H9 (cell line): Measurements from ENCODE around the gene NPAS3. TPM values are rescaled to one million over a fixed set of nuclear protein-coding genes. Genes with fewer than 3 reads are reported as not detected.

Source experiments
- DNase-seq: peaks from one replicate; pipeline ENCODE4 v3.0.0-alpha.2; 2017
- H2AFZ ChIP-seq: one replicate; pipeline ENCODE4 v1.6.1; 2013; ENCODE audit warnings: mild to moderate bottlenecking, low read length, control low read depth, moderate library complexity
- H2AK5ac ChIP-seq: 2 replicates; pipeline ENCODE4 v1.6.1; 2013; ENCODE audit warnings: low read length, control low read depth, mixed read lengths; ENCODE audit not compliant: insufficient read length
- H2BK120ac ChIP-seq: one replicate; pipeline ENCODE4 v1.6.1; 2013; ENCODE audit warnings: low read depth, mild to moderate bottlenecking, low read length, control low read depth, inconsistent platforms; ENCODE audit not compliant: poor library complexity, severe bottlenecking
- H2BK12ac ChIP-seq: 2 replicates; pipeline ENCODE4 v1.6.1; 2013; ENCODE audit warnings: low read length, control low read depth, mixed read lengths, low read depth; ENCODE audit not compliant: insufficient read length
- H2BK15ac ChIP-seq: 2 replicates; pipeline ENCODE4 v1.6.1; 2013; ENCODE audit warnings: low read depth, low read length, control low read depth
- H2BK20ac ChIP-seq: one replicate; pipeline ENCODE4 v1.6.1; 2013; ENCODE audit warnings: low read depth, mild to moderate bottlenecking, low read length, control low read depth, inconsistent platforms; ENCODE audit not compliant: poor library complexity, severe bottlenecking
- H2BK5ac ChIP-seq: 2 replicates; pipeline ENCODE4 v1.6.1; 2013; ENCODE audit warnings: low read length, control low read depth, mixed read lengths; ENCODE audit not compliant: insufficient read length
- H3K14ac ChIP-seq: 2 replicates; pipeline ENCODE4 v1.6.1; 2013; ENCODE audit warnings: low read length, control low read depth; ENCODE audit not compliant: insufficient read depth
- H3K18ac ChIP-seq: 2 replicates; pipeline ENCODE4 v1.6.1; 2013; ENCODE audit warnings: low read depth, mild to moderate bottlenecking, mixed read lengths, low read length, control low read depth; ENCODE audit not compliant: insufficient read length
- H3K23ac ChIP-seq: 2 replicates; pipeline ENCODE4 v1.6.1; 2013; ENCODE audit warnings: low read length, control low read depth, mixed read lengths, low read depth; ENCODE audit not compliant: insufficient read length
- H3K23me2 ChIP-seq: 2 replicates; pipeline ENCODE4 v1.6.1; 2013; ENCODE audit warnings: low read depth, mild to moderate bottlenecking, mixed read lengths, low read length, control low read depth; ENCODE audit not compliant: insufficient read length, poor library complexity, severe bottlenecking
- H3K27ac ChIP-seq: 2 replicates; pipeline ENCODE4 v1.5.1; 2013; ENCODE audit warnings: low read length, control low read depth, mixed read lengths, low read depth; ENCODE audit not compliant: insufficient read length
- H3K27me3 ChIP-seq: 2 replicates; pipeline ENCODE4 v1.6.1; 2013; ENCODE audit warnings: low read length, control low read depth, inconsistent platforms; ENCODE audit not compliant: insufficient read depth
- H3K4ac ChIP-seq: 2 replicates; pipeline ENCODE4 v1.6.1; 2013; ENCODE audit warnings: low read depth, mild to moderate bottlenecking, control low read depth, inconsistent platforms, low read length, moderate library complexity
- H3K4me1 ChIP-seq: 2 replicates; pipeline ENCODE4 v1.6.1; 2013; ENCODE audit warnings: low read length, control low read depth, inconsistent platforms; ENCODE audit not compliant: insufficient read depth
- H3K4me2 ChIP-seq: 2 replicates; pipeline ENCODE4 v1.6.1; 2013; ENCODE audit warnings: low read length, control low read depth, mixed read lengths; ENCODE audit not compliant: insufficient read length, insufficient read depth
- H3K56ac ChIP-seq: 2 replicates; pipeline ENCODE4 v1.6.1; 2013; ENCODE audit warnings: low read depth, mild to moderate bottlenecking, mixed read lengths, low read length, control low read depth; ENCODE audit not compliant: insufficient read length
- H3K79me1 ChIP-seq: 2 replicates; pipeline ENCODE4 v1.6.1; 2013; ENCODE audit warnings: low read depth, mild to moderate bottlenecking, moderate library complexity, low read length, control low read depth, inconsistent platforms; ENCODE audit not compliant: insufficient read depth, poor library complexity, severe bottlenecking
- H3K79me2 ChIP-seq: 2 replicates; pipeline ENCODE4 v1.6.1; 2013; ENCODE audit warnings: low read length, control low read depth, inconsistent platforms; ENCODE audit not compliant: insufficient read depth
- H3K9ac ChIP-seq: 2 replicates; pipeline ENCODE4 v1.6.1; 2013; ENCODE audit warnings: low read length, control low read depth, mixed read lengths; ENCODE audit not compliant: insufficient read length; ENCODE audit errors: extremely low read depth
- H3K9me3 ChIP-seq: one replicate; pipeline ENCODE4 v1.6.1; 2013; ENCODE audit warnings: low read depth, low read length, inconsistent platforms; ENCODE audit not compliant: control insufficient read depth
- H3T11ph ChIP-seq: one replicate; pipeline ENCODE4 v1.6.1; 2013; ENCODE audit warnings: mild to moderate bottlenecking, low read length, control low read depth, inconsistent platforms
- H4K20me1 ChIP-seq: one replicate; pipeline ENCODE4 v1.6.1; 2013; ENCODE audit not compliant: control insufficient read depth, insufficient read length, insufficient read depth
- H4K5ac ChIP-seq: 2 replicates; pipeline ENCODE4 v1.6.1; 2013; ENCODE audit warnings: low read depth, mild to moderate bottlenecking, mixed read lengths, low read length, control low read depth; ENCODE audit not compliant: insufficient read length
- H4K8ac ChIP-seq: replicated peaks from 2 replicates; pipeline ENCODE4 v1.6.1; 2013; ENCODE audit warnings: low read length, control low read depth, mixed read lengths, low read depth; ENCODE audit not compliant: insufficient read length
- H4K91ac ChIP-seq: 2 replicates; pipeline ENCODE4 v1.6.1; 2013; ENCODE audit warnings: low read depth, mild to moderate bottlenecking, moderate library complexity, mixed read lengths, low read length, control low read depth; ENCODE audit not compliant: insufficient read length
- H3K27ac Mint-ChIP-seq, 3 experiments: 2 replicates in 2 of 3; 3 replicates in 1 of 3; pipeline ENCODE4 v1.8.0; 2020 to 2021; ENCODE audit warnings: mixed read lengths in 3 of 3, mild to moderate bottlenecking in 1 of 3, moderate library complexity in 1 of 3
- H3K27me3 Mint-ChIP-seq: 2 replicates; pipeline ENCODE4 v1.8.0; 2021; ENCODE audit warnings: low read depth, mild to moderate bottlenecking, moderate library complexity, mixed read lengths
- H3K36me3 Mint-ChIP-seq, 3 experiments: 2 replicates in 2 of 3; 3 replicates in 1 of 3; pipeline ENCODE4 v1.8.0; 2020 to 2021; ENCODE audit warnings: low read depth in 3 of 3, mixed read lengths in 3 of 3; ENCODE audit not compliant: insufficient read depth in 1 of 3
- H3K4me1 Mint-ChIP-seq, 2 experiments: 2 replicates each; pipeline ENCODE4 v1.8.0; 2020; ENCODE audit warnings: mixed read lengths in 2 of 2
- H3K4me3 Mint-ChIP-seq, 2 experiments: 2 replicates in 1 of 2; 3 replicates in 1 of 2; pipeline ENCODE4 v1.8.0; 2020 to 2021; ENCODE audit warnings: mild to moderate bottlenecking in 2 of 2, mixed read lengths in 2 of 2, moderate library complexity in 1 of 2
- H3K9me3 Mint-ChIP-seq, 2 experiments: 2 replicates in 1 of 2; 3 replicates in 1 of 2; pipeline ENCODE4 v1.8.0; 2020; ENCODE audit warnings: mild to moderate bottlenecking in 2 of 2, mixed read lengths in 2 of 2, moderate library complexity in 1 of 2
- CTCF ChIP-seq: fragments of 200-600 bp; sonication (generic); conservative IDR thresholded peaks from 3 replicates; pipeline ENCODE4 v1.8.0; 2021; ENCODE audit warnings: antibody characterized with exemption, mild to moderate bottlenecking
- WGBS: extraction: QIAGEN DNeasy Blood & Tissue Kit; methylation state at CpG from one replicate; pipeline ENCODE4 v1.1.7; 2013; ENCODE audit warnings: missing lambda C conversion rate, low lambda C conversion rate, mixed read lengths; ENCODE audit not compliant: insufficient read length; ENCODE audit errors: extremely low coverage; 5-methylcytosine and 5-hydroxymethylcytosine counted together
- total RNA-seq: library from RNA; stranded (reverse); gene quantifications from 2 replicates; pipeline ENCODE4 v1.2.1, GENCODE V29; 2021

NPAS3 gene
- total RNA-seq, 1 experiment from 2014 or later = 0.17 TPM

DNA sequence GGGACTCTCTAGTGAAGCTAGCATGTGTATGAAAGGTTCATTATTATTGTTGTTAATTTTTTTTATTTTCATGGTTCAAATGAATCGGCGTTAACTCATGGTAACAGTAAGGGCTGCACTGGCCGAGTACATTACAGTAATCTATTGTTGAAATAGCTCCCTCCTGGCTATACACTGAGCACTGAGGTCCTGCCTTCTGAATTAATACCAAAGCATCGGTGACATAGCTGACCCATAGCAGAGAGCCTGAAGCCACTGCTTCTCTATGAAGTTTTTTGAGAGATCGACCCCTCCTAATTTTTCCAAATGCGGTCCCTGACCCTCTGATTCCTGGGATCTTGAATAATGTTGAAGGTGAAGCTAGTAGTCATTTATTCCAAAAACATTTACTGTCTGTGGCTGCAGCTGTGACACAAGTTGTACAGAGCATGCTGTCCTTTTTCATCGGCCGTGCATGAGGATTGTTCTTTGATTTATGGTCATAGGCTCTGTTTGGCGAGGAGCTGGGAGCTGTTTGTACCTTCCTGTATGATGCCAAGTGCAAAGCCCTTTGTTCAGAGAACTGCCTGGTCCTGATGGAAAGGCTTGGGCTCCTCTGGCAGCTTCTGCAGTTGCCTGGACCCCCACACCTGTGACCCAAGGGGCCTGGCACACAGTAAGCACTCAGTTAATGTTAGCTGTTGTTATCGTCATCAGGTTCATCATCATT is 525.7 kb downstream of the NPAS3 start:
- H3K4ac ChIP-seq = no peak overlapping the region
- no CpG with 5 or more reads among the region's 10 CpGs for WGBS
- Mint-ChIP-seq H3K4me1 (peaks cover 6 to 9% of the 10 kb centered on the region in 2 experiments; a peak in 3 of 4 replicates), H3K36me3 (no peaks in the 10 kb centered on the region; a peak in 1 of 7 replicates), H3K27ac (no peak overlapping the region), H3K27me3 (no peaks in the 10 kb centered on the region), H3K9me3 (no peaks in the 10 kb centered on the region), H3K4me3 (no peak overlapping the region)
- no peak overlapping the region for H3K14ac ChIP-seq
- H2BK120ac ChIP-seq = no peak overlapping the region
- no peak overlapping the region for H3K9ac ChIP-seq
- no peak overlapping the region for H2BK20ac ChIP-seq
- no peak overlapping the region for H4K91ac ChIP-seq
- H3K79me2 ChIP-seq = no peaks in the 10 kb centered on the region
- H3K27me3 ChIP-seq = no peaks in the 10 kb centered on the region
- no peaks in the 10 kb centered on the region for H3K4me1 ChIP-seq
- no peak overlapping the region for H3K4me2 ChIP-seq
- no peak overlapping the region for H4K8ac ChIP-seq
- no peaks in the 10 kb centered on the region for H4K20me1 ChIP-seq
- H3K9me3 ChIP-seq = no peaks in the 10 kb centered on the region
- no peak for DNase-seq
- no peak overlapping the region for H2AFZ ChIP-seq
- no peak overlapping the region for H3K56ac ChIP-seq
- no peak overlapping the region for H3K23ac ChIP-seq
- no peak overlapping the region for H2BK15ac ChIP-seq
- H3K18ac ChIP-seq = no peak overlapping the region
- H2AK5ac ChIP-seq = no peak overlapping the region
- H2BK12ac ChIP-seq = no peak overlapping the region
- H3T11ph ChIP-seq = no peak overlapping the region
- H3K23me2 ChIP-seq = no peaks in the 10 kb centered on the region
- H4K5ac ChIP-seq = no peak overlapping the region
- H3K27ac ChIP-seq = no peak overlapping the region
- no peaks in the 10 kb centered on the region for H3K79me1 ChIP-seq
- TF ChIP-seq CTCF = no peak
- no peak overlapping the region for H2BK5ac ChIP-seq
